ENCODE results near the gene BRI3. TPM values are rescaled to one million over a fixed set of nuclear protein-coding genes. Genes with fewer than 3 reads are reported as not detected.

Gene BRI3
- total RNA-seq, 2 experiments from 2014 or later = 49.4 to 49.9 TPM

DNA sequence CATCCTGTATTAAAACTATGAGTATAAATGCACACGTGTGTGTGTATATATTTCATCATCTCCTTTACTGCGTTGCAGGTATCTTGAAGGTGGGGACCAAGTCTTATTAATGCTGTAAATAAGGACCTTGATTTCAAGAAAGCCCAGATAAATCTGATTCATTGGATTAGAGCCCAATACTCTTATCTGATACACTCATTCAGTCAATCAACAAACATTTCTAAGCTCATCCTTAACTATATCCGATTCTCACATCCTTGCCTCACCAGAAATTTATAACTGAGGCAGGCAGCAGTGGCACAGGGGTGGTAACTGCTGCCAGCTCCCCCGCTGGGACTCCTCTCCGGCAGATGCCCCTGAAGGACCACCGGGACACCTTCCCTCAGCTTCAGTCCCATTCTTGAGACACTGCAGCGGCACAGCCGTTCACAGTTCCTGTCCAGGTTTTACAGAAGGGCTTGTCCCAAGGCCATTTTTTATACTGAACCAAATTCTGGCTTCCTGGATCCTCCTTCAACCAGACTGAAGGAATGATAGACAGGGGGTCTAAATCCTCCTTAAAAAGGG lies 54.0 kb downstream of the BRI3 start:
- Mint-ChIP-seq H3K4me3 (no peak overlapping the region), H3K4me1 (no peaks in the 10 kb centered on the region), H3K36me3 (ENCODE audit: low read depth) (no peaks in the 10 kb centered on the region), H3K27me3 (no peaks in the 10 kb centered on the region), H3K27ac (no peak overlapping the region), H3K9me3 (peaks cover 3% of the 10 kb centered on the region)
- POLR2A ChIA-PET = no interaction called here
- CTCF ChIA-PET = no interaction called here
- no peak for DNase-seq

DNA sequence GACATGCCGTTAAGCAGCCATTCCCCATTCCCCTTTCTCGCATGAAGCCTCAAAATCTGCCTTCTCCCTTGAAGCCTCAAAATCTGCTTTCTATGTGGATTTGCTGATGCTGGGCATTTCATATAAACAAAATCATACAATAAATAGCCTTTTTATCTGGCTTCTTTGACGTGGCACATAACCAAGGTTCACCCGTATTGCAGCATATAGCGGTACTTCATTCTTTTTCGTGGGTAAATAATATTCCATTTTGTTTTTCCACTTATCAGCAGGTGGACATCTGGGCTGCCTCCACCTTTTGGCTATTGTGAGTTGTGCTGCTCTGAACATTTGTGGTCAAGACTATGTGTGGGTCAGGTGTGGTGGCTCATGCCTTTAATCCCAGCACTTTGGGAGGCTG lies 57.0 kb downstream of the BRI3 start:
- no peak overlapping the region for H3K4me3 Mint-ChIP-seq
- H3K36me3 Mint-ChIP-seq (ENCODE audit: low read depth) = no peaks in the 10 kb centered on the region
- POLR2A ChIA-PET = no interaction called here
- no peaks in the 10 kb centered on the region for H3K4me1 Mint-ChIP-seq
- H3K27me3 Mint-ChIP-seq = no peaks in the 10 kb centered on the region
- H3K27ac Mint-ChIP-seq = no peak overlapping the region
- CTCF ChIA-PET = no interaction called here
- peaks cover 3% of the 10 kb centered on the region for H3K9me3 Mint-ChIP-seq
- DNase-seq = no peak

DNA sequence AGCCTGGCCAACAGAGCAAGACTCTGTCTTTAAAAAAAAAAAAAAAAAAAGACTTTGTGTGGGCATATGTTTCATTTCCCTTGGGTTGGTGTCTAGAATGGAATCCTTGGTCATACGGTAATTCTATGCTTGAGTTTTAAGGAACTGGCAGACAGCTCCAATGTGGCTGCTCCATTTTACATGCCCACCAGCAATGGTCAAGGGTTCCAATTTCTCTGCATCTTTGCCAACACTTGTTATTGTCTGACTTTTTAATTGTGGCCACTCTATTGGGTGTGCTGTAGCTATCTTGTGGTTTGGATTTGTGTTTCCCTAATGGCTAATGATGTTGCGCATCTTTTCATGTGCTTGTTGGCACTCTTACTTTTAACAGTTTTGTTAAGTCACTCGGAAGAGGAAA lies 57.6 kb downstream of the BRI3 start:
- ChIA-PET POLR2A (no interaction called here), CTCF (no interaction called here)
- Mint-ChIP-seq H3K9me3 (peaks cover 3% of the 10 kb centered on the region), H3K27ac (no peak overlapping the region), H3K36me3 (ENCODE audit: low read depth) (no peaks in the 10 kb centered on the region), H3K4me3 (no peak overlapping the region), H3K27me3 (no peaks in the 10 kb centered on the region), H3K4me1 (no peaks in the 10 kb centered on the region)
- DNase-seq = no peak

DNA sequence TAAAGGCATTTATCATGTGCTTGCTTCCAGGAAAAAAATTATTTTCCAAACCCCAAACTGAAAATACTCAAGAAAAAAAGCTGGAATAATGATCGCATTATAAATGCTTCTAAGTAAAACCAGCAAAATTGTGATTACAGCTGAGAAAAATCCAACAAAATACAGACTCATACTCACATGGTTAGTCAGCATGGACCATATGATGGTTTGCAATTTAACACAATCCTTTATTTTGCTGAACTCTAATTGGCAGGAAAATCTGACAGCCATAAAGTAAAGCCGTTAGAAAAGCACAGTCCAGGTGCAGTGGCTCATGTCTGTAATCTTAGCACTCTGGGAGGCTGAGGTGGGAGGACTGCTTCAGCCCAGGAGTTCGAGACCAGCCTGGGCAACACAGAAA lies 59.6 kb downstream of the BRI3 start:
- Mint-ChIP-seq H3K27me3 (peaks cover 2% of the 10 kb centered on the region), H3K27ac (no peak overlapping the region), H3K4me3 (no peak overlapping the region), H3K4me1 (no peaks in the 10 kb centered on the region), H3K9me3 (peaks cover 3% of the 10 kb centered on the region), H3K36me3 (ENCODE audit: low read depth) (no peaks in the 10 kb centered on the region)
- POLR2A ChIA-PET = no interaction called here
- DNase-seq = no peak
- CTCF ChIA-PET = no interaction called here

Other genes with a start within 250 kb of the BRI3 start
- gene LMTK2, start 174.8 kb upstream of the BRI3 start, total RNA-seq = 10 to 100 TPM in 1 of 2 experiments, 1 to 10 TPM in 1; 10.0 to 11.6 TPM
- under 1 TPM; 0.43 TPM for gene BHLHA15, start 70.2 kb upstream of the BRI3 start, total RNA-seq
- 10 to 100 TPM; 63.9 to 69.4 TPM for gene TECPR1, start 29.5 kb upstream of the BRI3 start, total RNA-seq
- under 1 TPM; 0.65 to 0.68 TPM for gene BAIAP2L1, start 119.4 kb downstream of the BRI3 start, total RNA-seq

Measured in activated CD4-positive, alpha-beta memory T cell treated with anti-CD3 and anti-CD28 coated beads, Interleukin-2, amount 10 ng/mL, durations not matched to agents 7 days and 5 days (primary cell).